ENCODE data around the gene PRPF38B. TPM values are rescaled to one million over a fixed set of nuclear protein-coding genes. Genes with fewer than 3 reads are reported as not detected.

Gene PRPF38B
- total and polyA plus RNA-seq, 9 of the 15 experiments (the other 6 are each of a cell fraction or from before 2014, with no cell fraction given): 25.3 to 85.5 (median 66.4) TPM

- TF ChIP-seq EP400 (IDR thresholded peaks at IDR 0.05): peak; percentile 88
- TF ChIP-seq, protein P1, sequence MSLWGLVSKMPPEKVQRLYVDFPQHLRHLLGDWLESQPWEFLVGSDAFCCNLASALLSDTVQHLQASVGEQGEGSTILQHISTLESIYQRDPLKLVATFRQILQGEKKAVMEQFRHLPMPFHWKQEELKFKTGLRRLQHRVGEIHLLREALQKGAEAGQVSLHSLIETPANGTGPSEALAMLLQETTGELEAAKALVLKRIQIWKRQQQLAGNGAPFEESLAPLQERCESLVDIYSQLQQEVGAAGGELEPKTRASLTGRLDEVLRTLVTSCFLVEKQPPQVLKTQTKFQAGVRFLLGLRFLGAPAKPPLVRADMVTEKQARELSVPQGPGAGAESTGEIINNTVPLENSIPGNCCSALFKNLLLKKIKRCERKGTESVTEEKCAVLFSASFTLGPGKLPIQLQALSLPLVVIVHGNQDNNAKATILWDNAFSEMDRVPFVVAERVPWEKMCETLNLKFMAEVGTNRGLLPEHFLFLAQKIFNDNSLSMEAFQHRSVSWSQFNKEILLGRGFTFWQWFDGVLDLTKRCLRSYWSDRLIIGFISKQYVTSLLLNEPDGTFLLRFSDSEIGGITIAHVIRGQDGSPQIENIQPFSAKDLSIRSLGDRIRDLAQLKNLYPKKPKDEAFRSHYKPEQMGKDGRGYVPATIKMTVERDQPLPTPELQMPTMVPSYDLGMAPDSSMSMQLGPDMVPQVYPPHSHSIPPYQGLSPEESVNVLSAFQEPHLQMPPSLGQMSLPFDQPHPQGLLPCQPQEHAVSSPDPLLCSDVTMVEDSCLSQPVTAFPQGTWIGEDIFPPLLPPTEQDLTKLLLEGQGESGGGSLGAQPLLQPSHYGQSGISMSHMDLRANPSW (CRISPR knock-in tag; IDR thresholded peaks at IDR 0.05): no peak
- TF ChIP-seq MEF2A (IDR thresholded peaks at IDR 0.05; ENCODE audit: control insufficient read depth, low read depth, low read length): no peak
- peak; percentile 73 for TF ChIP-seq NCOA1 (IDR thresholded peaks at IDR 0.05; ENCODE audit: low read depth)
- TF ChIP-seq ZNF740 (CRISPR knock-in tag; IDR thresholded peaks at IDR 0.05): peak; percentile 80; the same call in 1 of the 2 replicates
- TF ChIP-seq ZNF740 (tag; IDR thresholded peaks at IDR 0.05): peak in 1 of 2 experiments; percentile 71; a peak in 2 of 4 replicates
- peak; percentile 81 for TF ChIP-seq KLF13 (tag; IDR thresholded peaks at IDR 0.05; ENCODE audit: borderline replicate concordance, low read depth)
- TF ChIP-seq CBFA2T2 (conservative IDR thresholded peaks at IDR 0.05): no peak
- TF ChIP-seq, protein P2, sequence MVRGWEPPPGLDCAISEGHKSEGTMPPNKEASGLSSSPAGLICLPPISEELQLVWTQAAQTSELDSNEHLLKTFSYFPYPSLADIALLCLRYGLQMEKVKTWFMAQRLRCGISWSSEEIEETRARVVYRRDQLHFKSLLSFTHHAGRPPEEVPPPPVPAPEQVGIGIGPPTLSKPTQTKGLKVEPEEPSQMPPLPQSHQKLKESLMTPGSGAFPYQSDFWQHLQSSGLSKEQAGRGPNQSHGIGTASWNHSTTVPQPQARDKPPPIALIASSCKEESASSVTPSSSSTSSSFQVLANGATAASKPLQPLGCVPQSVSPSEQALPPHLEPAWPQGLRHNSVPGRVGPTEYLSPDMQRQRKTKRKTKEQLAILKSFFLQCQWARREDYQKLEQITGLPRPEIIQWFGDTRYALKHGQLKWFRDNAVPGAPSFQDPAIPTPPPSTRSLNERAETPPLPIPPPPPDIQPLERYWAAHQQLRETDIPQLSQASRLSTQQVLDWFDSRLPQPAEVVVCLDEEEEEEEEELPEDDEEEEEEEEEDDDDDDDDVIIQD (CRISPR knock-in tag; IDR thresholded peaks at IDR 0.05): no peak
- 0 out of 2 replicates have a peak, but pooled peaks have one; percentile 44 for TF ChIP-seq MTF1 (CRISPR knock-in tag; IDR thresholded peaks at IDR 0.05; ENCODE audit: borderline replicate concordance)
- TF ChIP-seq ILK (tag; IDR thresholded peaks at IDR 0.05; ENCODE audit: borderline replicate concordance, low read depth): no peak
- TF ChIP-seq, protein P3, sequence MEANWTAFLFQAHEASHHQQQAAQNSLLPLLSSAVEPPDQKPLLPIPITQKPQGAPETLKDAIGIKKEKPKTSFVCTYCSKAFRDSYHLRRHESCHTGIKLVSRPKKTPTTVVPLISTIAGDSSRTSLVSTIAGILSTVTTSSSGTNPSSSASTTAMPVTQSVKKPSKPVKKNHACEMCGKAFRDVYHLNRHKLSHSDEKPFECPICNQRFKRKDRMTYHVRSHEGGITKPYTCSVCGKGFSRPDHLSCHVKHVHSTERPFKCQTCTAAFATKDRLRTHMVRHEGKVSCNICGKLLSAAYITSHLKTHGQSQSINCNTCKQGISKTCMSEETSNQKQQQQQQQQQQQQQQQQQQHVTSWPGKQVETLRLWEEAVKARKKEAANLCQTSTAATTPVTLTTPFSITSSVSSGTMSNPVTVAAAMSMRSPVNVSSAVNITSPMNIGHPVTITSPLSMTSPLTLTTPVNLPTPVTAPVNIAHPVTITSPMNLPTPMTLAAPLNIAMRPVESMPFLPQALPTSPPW (CRISPR knock-in tag; IDR thresholded peaks at IDR 0.05): peak; percentile 88
- TF ChIP-seq ZNF184 (CRISPR knock-in tag; IDR thresholded peaks at IDR 0.05): no peak
- TF ChIP-seq ZNF224 (CRISPR knock-in tag; IDR thresholded peaks at IDR 0.05): 0 out of 2 replicates have a peak, but pooled peaks have one; percentile 36
- TF ChIP-seq ZNF239 (CRISPR knock-in tag; IDR thresholded peaks at IDR 0.05): no peak
- no peak for TF ChIP-seq ZNF699 (CRISPR knock-in tag; IDR thresholded peaks at IDR 0.05; ENCODE audit: insufficient replicate concordance)
- no peak for TF ChIP-seq ZKSCAN8 (CRISPR knock-in tag; IDR thresholded peaks at IDR 0.05)
- TF ChIP-seq TAF7 (tag; IDR thresholded peaks at IDR 0.05): peak; percentile 98
- TF ChIP-seq ELF4 (CRISPR knock-in tag; IDR thresholded peaks at IDR 0.05): 0 out of 2 replicates have a peak, but pooled peaks have one; percentile 6
- TF ChIP-seq TEAD4 (IDR thresholded peaks at IDR 0.05; ENCODE audit: low read length): peak; percentile 61
- no peak for TF ChIP-seq TEAD4 (CRISPR knock-in tag; IDR thresholded peaks at IDR 0.05; ENCODE audit: borderline replicate concordance)
- TF ChIP-seq ZC3H11A (IDR thresholded peaks at IDR 0.05; ENCODE audit: low read depth, low read length): peak; percentile 62; the same call in 1 of the 2 replicates
These were observed 54.5 kb downstream of the PRPF38B start, which contains the start of gene STXBP3 (continued) for GRCh38 chr1:108746382-108747170.

Measured in K562 (cell line).